K562 (cell line): ENCODE measurements around the gene NRM. TPM values are rescaled to one million over a fixed set of nuclear protein-coding genes. Genes with fewer than 3 reads are reported as not detected.

Experiments used
- ATAC-seq: fragments of 200-7000 bp; cut with Tn5 transposase; 3 replicates; pipeline ENCODE4 v1.9.1; 2020; ENCODE audit warnings: moderate library complexity
- BruUV-seq: library from RNA; stranded (reverse); fragments of 400-500 nt; replicated peaks from 2 replicates; lab custom pipeline; 2021; lab: Mats Ljungman, UMichigan
- CTCF ChIA-PET: fragments of 300-600 bp; formaldehyde crosslinking; extraction: SDS; loops from one replicate; lab custom pipeline; 2021; ENCODE audit warnings: low intra/inter-chr PET ratio; lab: Yijun Ruan, JAX
- POLR2A ChIA-PET: fragments of 300-600, 350-650 bp; sonication (Branson Sonifier 250); formaldehyde crosslinking; extraction: SDS; loops from one replicate; lab custom pipeline; 2021; ENCODE audit warnings: antibody characterized with exemption, inconsistent platforms; lab: Yijun Ruan, JAX
- DNase-seq, 4 experiments: peaks; one replicate each; pipeline versions ENCODE4 v3.0.0 to v3.0.0-alpha.2; 2011 to 2018; ENCODE audit warnings: low spot score in 3 of 4, mixed read lengths in 3 of 4; ENCODE audit errors: extremely low read depth in 1 of 4
- FAIRE-seq: peaks from 2 replicates; lab custom pipeline; 2011; peaks lifted over from hg19 to GRCh38; lab: Jason Lieb, UNC
- H2AFZ ChIP-seq: 2 replicates; pipeline ENCODE4 v1.6.0; 2011; ENCODE audit warnings: low read depth, low read length, control low read depth, inconsistent platforms
- H3K27ac ChIP-seq: fragments of 200-600 bp; 3 replicates; pipeline ENCODE4 v1.8.0; 2011; ENCODE audit warnings: low read depth, mild to moderate bottlenecking, control low read depth, inconsistent platforms, low read length, moderate library complexity, mixed read lengths; ENCODE audit errors: extremely low read depth
- H3K27me3 ChIP-seq, 2 experiments: fragments of 300-600 bp in 1 of 2; 2 replicates in 1 of 2; 3 replicates in 1 of 2; pipeline versions ENCODE4 v1.6.0 to v1.8.0; 2011; ENCODE audit warnings: inconsistent platforms in 2 of 2, low read length in 2 of 2, mild to moderate bottlenecking in 1 of 2, mixed read lengths in 1 of 2, moderate library complexity in 1 of 2; ENCODE audit not compliant: control insufficient read depth in 2 of 2, insufficient read depth in 2 of 2
- H3K36me3 ChIP-seq: fragments of 300-600 bp; 3 replicates; pipeline ENCODE4 v1.8.0; 2011; ENCODE audit warnings: mild to moderate bottlenecking, low read length, inconsistent platforms; ENCODE audit not compliant: control insufficient read depth, insufficient read depth
- H3K4me1 ChIP-seq, 2 experiments: fragments of 200-600 bp in 1 of 2; replicated peaks in 1 of 2; 2 replicates in 1 of 2; 3 replicates in 1 of 2; pipeline versions ENCODE4 v1.5.1 to v1.8.0; 2011; ENCODE audit warnings: inconsistent platforms in 2 of 2, low read length in 2 of 2, mild to moderate bottlenecking in 1 of 2, mixed read lengths in 1 of 2, moderate library complexity in 1 of 2; ENCODE audit not compliant: control insufficient read depth in 2 of 2, insufficient read depth in 2 of 2
- H3K4me2 ChIP-seq: 2 replicates; pipeline ENCODE4 v1.6.1; 2011; ENCODE audit warnings: low read length, control low read depth, inconsistent platforms, mixed read lengths; ENCODE audit not compliant: insufficient read depth
- H3K4me3 ChIP-seq: fragments of 200-600 bp; sonication (generic), shearing (Covaris generic); 2 replicates; pipeline ENCODE4 v1.5.1; 2016; ENCODE audit warnings: control low read depth, inconsistent platforms
- H3K79me2 ChIP-seq: fragments of 200-600 bp; 3 replicates; pipeline ENCODE4 v1.8.0; 2011; ENCODE audit warnings: low read length, inconsistent platforms; ENCODE audit not compliant: control insufficient read depth, insufficient read depth
- H3K9ac ChIP-seq, 2 experiments: 2 replicates each; pipeline versions ENCODE4 v1.6.0 to v1.6.1; 2011; ENCODE audit warnings: low read depth in 2 of 2, low read length in 2 of 2, control low read depth in 1 of 2, inconsistent platforms in 1 of 2, mild to moderate bottlenecking in 1 of 2, mixed read lengths in 1 of 2; ENCODE audit not compliant: insufficient read depth in 1 of 2
- H3K9me1 ChIP-seq: one replicate; pipeline ENCODE4 v1.6.0; 2011; ENCODE audit warnings: inconsistent platforms, mild to moderate bottlenecking, low read length, moderate library complexity; ENCODE audit not compliant: control insufficient read depth, insufficient read depth
- H3K9me3 ChIP-seq: replicated peaks from 2 replicates; pipeline ENCODE4 v1.5.1; 2011; ENCODE audit warnings: low read depth, low read length, inconsistent platforms; ENCODE audit not compliant: control insufficient read depth, insufficient read depth
- H4K20me1 ChIP-seq: replicated peaks from 2 replicates; pipeline ENCODE4 v1.6.1; 2011; ENCODE audit warnings: low read length, inconsistent platforms, mixed read lengths; ENCODE audit not compliant: control insufficient read depth, insufficient read depth
- BCL6 ChIP-seq: fragments of 250-450 bp; sonication (Bioruptor Pico); IDR thresholded peaks from 2 replicates; pipeline ENCODE4 v1.4.0; 2020
- IFI16 ChIP-seq: fragments of 250-450 bp; sonication (Bioruptor Pico); IDR thresholded peaks from 2 replicates; pipeline ENCODE4 v2.1.2; 2022; ENCODE audit warnings: mild to moderate bottlenecking, inconsistent platforms
- MEIS2 ChIP-seq: fragments of 450-650 bp; IDR thresholded peaks from 2 replicates; pipeline ENCODE4 v1.6.1; 2014; ENCODE audit warnings: mild to moderate bottlenecking; ENCODE audit not compliant: partially characterized antibody
- NR2C1 ChIP-seq, 2 experiments: fragments of 450-650 bp; IDR thresholded peaks; 2 replicates each; pipeline ENCODE4 v1.6.1; 2017; ENCODE audit warnings: mild to moderate bottlenecking in 2 of 2, antibody characterized with exemption in 1 of 2, inconsistent platforms in 1 of 2, missing compliant biosample characterization in 1 of 2, missing genetic modification characterization in 1 of 2
- TEAD2 ChIP-seq: fragments of 450-650 bp; IDR thresholded peaks from 2 replicates; pipeline ENCODE4 v1.6.1; 2016; ENCODE audit warnings: missing genetic modification characterization, control low read depth, missing compliant biosample characterization
- ZFP36 ChIP-seq: fragments of 150-350 bp; IDR thresholded peaks from 2 replicates; pipeline ENCODE4 v1.6.1; 2018; ENCODE audit warnings: low read length, low read depth; ENCODE audit not compliant: partially characterized antibody
- ZNF644 ChIP-seq: fragments of 200-800 bp; sonication (Bioruptor generic); IDR thresholded peaks from 2 replicates; pipeline ENCODE4 v1.6.1; 2016; ENCODE audit warnings: low read depth, missing genetic modification characterization, missing compliant biosample characterization
- ZNF75A ChIP-seq: fragments of 450-650 bp; formaldehyde crosslinking; IDR thresholded peaks from 2 replicates; pipeline ENCODE4 v1.4.0; 2020; ENCODE audit warnings: mild to moderate bottlenecking
- WGBS: fragments of 100-300 bp; shearing (Covaris generic); methylation state at CpG from one replicate; pipeline ENCODE4 v1.1.6; 2016; ENCODE audit warnings: low coverage, mixed read lengths; ENCODE audit not compliant: insufficient coverage; ENCODE audit errors: missing lambda C conversion rate; 5-methylcytosine and 5-hydroxymethylcytosine counted together
- in situ Hi-C: fragments of 300-500 bp; cut with MboI; formaldehyde crosslinking; loops from 4 replicates; pipeline ENCODE4 v1.15.0; 2018; ENCODE audit warnings: inconsistent platforms, mixed read lengths
- intact Hi-C: fragments of 100-400 bp; cut with micrococcal nuclease; formaldehyde crosslinking; loops from 2 replicates; pipeline ENCODE4 v1.14.2; 2022
- polyA plus RNA-seq, 8 experiments: library from polyadenylated mRNA; depleted of rRNA in 4 of 8; stranded (reverse) in 5 of 8; unstranded in 3 of 8; fragments of >200 nt; fragmentation: Nextera tagmentation in 2 of 8; fragmentation: Illumina TruSeq in 1 of 8; extraction: Ambion mirVana in 2 of 8; extraction: Trizol in 1 of 8; gene quantifications; 2 replicates each; pipeline versions ENCODE4 v1.2.1 to v1.2.3, GENCODE V29; 2011 to 2014; ENCODE audit warnings: inconsistent platforms in 1 of 8, missing spikeins in 1 of 8
- total RNA-seq, 7 experiments: library from RNA; depleted of rRNA in 6 of 7; stranded (reverse); fragments of >200 nt in 6 of 7; fragmentation: Illumina TruSeq in 2 of 7; extraction: Trizol in 2 of 7; gene quantifications; 2 replicates each; pipeline versions ENCODE4 v1.2.1 to v1.2.3, GENCODE V29; 2011 to 2021; ENCODE audit warnings: low replicate concordance in 1 of 7
- TF ChIP-seq, protein P1 (sequence below): fragments of 450-650 bp; formaldehyde crosslinking; IDR thresholded peaks from 2 replicates; pipeline ENCODE4 v1.4.0; 2022; ENCODE audit warnings: missing genetic modification characterization
- TF ChIP-seq, protein P2 (sequence below): fragments of 450-650 bp; formaldehyde crosslinking; IDR thresholded peaks from 2 replicates; pipeline ENCODE4 v1.4.0; 2022; ENCODE audit warnings: missing genetic modification characterization
- TF ChIP-seq, protein P3 (sequence below): fragments of 450-650 bp; IDR thresholded peaks from 2 replicates; pipeline ENCODE4 v1.6.1; 2017; ENCODE audit warnings: antibody characterized with exemption
- TF ChIP-seq, protein P4 (sequence below): fragments of 450-650 bp; IDR thresholded peaks from 2 replicates; pipeline ENCODE4 v1.7.1; 2018; ENCODE audit warnings: mild to moderate bottlenecking, low read depth; ENCODE audit not compliant: partially characterized antibody

NRM gene
- total and polyA plus RNA-seq, 9 of the 15 experiments (the other 6 are each of a cell fraction or from before 2014, with no cell fraction given) = 9.7 to 58.2 (median 18.1) TPM

DNA sequence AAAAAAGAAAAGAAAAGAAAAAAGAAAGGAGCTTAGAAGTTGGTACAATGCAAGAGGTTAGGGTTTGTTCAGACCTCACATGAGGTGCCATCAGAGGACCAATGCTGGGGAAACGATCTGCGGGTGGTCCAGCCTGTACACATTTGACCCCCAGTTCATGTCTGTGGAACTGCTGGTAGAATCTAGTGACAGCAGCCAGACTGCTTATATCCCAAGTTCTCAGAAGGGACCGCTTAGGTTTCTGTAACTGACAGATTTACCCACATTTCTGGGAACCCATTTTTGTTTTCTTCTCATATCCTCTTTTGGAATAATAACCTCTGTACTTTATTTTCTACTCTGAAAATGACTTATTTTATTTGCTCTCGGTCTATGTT, 9.0 kb downstream of the NRM start:
- Histone ChIP-seq H3K9me3 (no peaks in the 10 kb centered on the region), H3K4me1 (peaks cover 41 to 73% of the 10 kb centered on the region in 2 experiments), H3K36me3 (peaks cover 38% of the 10 kb centered on the region), H3K4me3 (peak overlapping the region; percentile 81), H3K4me2 (peak overlapping the region; percentile 97), H4K20me1 (no peaks in the 10 kb centered on the region; the same call in 1 of the 2 replicates), H3K27me3 (no peaks in the 10 kb centered on the region), H3K9ac (peak overlapping the region; percentile 76 to 81; a peak in 3 of 4 replicates), H3K27ac (peak overlapping the region; percentile 88), H3K79me2 (peaks cover 80% of the 10 kb centered on the region), H2AFZ (no peak overlapping the region), H3K9me1 (no peaks in the 10 kb centered on the region)
- in situ Hi-C loops = no loop called here
- ChIA-PET POLR2A (interaction anchor here (0.6 to 7.0 kb wide), 11 partner anchors 9 to 274 kb away, joined by 3 to 118 read pairs (median 4); partner anchors contain the start of genes DHX16, MDC1, MRPS18B and NRM), CTCF (interaction anchor here (6.1 kb wide), 1 partner anchor 40 kb away, joined by 92 read pairs; the partner anchor contains the start of gene TUBB)
- ATAC-seq (no peak), FAIRE-seq (no peak), DNase-seq (no peak)
- intact Hi-C loops = loop anchor here (1.0 to 10.0 kb wide), 3 partner anchors 36 to 406 kb away; partner anchors contain the start of gene MDC1
- BruUV-seq = no TSS peak
- whole genome bisulfite sequencing = 7% methylated on average over 4 of the region's 4 CpGs
- TF ChIP-seq, protein P1, sequence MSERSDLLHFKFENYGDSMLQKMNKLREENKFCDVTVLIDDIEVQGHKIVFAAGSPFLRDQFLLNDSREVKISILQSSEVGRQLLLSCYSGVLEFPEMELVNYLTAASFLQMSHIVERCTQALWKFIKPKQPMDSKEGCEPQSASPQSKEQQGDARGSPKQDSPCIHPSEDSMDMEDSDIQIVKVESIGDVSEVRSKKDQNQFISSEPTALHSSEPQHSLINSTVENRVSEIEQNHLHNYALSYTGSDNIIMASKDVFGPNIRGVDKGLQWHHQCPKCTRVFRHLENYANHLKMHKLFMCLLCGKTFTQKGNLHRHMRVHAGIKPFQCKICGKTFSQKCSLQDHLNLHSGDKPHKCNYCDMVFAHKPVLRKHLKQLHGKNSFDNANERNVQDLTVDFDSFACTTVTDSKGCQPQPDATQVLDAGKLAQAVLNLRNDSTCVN = no peak
- TF ChIP-seq TEAD2 (tag) (no peak), IFI16 (CRISPR knock-in tag) (0 out of 2 replicates have a peak, but pooled peaks have one; percentile 7), BCL6 (CRISPR knock-in tag) (no peak), ZFP36 (no peak), NR2C1 (IDR thresholded peaks at IDR 0.05) (no peak), NR2C1 (tag; IDR thresholded peaks at IDR 0.05) (0 out of 2 replicates have a peak, but pooled peaks have one; percentile 12), ZNF644 (tag) (no peak), ZNF75A (0 out of 2 replicates have a peak, but pooled peaks have one; percentile 33), MEIS2 (peak; percentile 79)
- TF ChIP-seq, protein P2, sequence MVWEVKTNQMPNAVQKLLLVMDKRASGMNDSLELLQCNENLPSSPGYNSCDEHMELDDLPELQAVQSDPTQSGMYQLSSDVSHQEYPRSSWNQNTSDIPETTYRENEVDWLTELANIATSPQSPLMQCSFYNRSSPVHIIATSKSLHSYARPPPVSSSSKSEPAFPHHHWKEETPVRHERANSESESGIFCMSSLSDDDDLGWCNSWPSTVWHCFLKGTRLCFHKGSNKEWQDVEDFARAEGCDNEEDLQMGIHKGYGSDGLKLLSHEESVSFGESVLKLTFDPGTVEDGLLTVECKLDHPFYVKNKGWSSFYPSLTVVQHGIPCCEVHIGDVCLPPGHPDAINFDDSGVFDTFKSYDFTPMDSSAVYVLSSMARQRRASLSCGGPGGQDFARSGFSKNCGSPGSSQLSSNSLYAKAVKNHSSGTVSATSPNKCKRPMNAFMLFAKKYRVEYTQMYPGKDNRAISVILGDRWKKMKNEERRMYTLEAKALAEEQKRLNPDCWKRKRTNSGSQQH (CRISPR knock-in tag) = 0 out of 2 replicates have a peak, but pooled peaks have one; percentile 11
- TF ChIP-seq, protein P3, sequence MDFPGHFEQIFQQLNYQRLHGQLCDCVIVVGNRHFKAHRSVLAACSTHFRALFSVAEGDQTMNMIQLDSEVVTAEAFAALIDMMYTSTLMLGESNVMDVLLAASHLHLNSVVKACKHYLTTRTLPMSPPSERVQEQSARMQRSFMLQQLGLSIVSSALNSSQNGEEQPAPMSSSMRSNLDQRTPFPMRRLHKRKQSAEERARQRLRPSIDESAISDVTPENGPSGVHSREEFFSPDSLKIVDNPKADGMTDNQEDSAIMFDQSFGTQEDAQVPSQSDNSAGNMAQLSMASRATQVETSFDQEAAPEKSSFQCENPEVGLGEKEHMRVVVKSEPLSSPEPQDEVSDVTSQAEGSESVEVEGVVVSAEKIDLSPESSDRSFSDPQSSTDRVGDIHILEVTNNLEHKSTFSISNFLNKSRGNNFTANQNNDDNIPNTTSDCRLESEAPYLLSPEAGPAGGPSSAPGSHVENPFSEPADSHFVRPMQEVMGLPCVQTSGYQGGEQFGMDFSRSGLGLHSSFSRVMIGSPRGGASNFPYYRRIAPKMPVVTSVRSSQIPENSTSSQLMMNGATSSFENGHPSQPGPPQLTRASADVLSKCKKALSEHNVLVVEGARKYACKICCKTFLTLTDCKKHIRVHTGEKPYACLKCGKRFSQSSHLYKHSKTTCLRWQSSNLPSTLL = peak; percentile 80; the same call in 1 of the 2 replicates
- TF ChIP-seq, protein P4, sequence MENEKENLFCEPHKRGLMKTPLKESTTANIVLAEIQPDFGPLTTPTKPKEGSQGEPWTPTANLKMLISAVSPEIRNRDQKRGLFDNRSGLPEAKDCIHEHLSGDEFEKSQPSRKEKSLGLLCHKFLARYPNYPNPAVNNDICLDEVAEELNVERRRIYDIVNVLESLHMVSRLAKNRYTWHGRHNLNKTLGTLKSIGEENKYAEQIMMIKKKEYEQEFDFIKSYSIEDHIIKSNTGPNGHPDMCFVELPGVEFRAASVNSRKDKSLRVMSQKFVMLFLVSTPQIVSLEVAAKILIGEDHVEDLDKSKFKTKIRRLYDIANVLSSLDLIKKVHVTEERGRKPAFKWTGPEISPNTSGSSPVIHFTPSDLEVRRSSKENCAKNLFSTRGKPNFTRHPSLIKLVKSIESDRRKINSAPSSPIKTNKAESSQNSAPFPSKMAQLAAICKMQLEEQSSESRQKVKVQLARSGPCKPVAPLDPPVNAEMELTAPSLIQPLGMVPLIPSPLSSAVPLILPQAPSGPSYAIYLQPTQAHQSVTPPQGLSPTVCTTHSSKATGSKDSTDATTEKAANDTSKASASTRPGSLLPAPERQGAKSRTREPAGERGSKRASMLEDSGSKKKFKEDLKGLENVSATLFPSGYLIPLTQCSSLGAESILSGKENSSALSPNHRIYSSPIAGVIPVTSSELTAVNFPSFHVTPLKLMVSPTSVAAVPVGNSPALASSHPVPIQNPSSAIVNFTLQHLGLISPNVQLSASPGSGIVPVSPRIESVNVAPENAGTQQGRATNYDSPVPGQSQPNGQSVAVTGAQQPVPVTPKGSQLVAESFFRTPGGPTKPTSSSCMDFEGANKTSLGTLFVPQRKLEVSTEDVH = peak; percentile 7
